ENCODE measurements around the gene PHLDA3. TPM values are rescaled to one million over a fixed set of nuclear protein-coding genes. Genes with fewer than 3 reads are reported as not detected.

Gene PHLDA3
- total RNA-seq, 1 experiment from 2014 or later, result 10.5 TPM

GRCh38 chr1:201497935-201498509 is 29.0 kb upstream of the PHLDA3 start:
- intact Hi-C loops (cut with micrococcal nuclease; ENCODE audit: unreplicated experiment), result no loop called here
- TF ChIP-seq CTCF (IDR thresholded peaks at IDR 0.05; ENCODE audit: insufficient read depth in 1 of 2, low read depth in 1 of 2, low read length in 1 of 2, severe bottlenecking in 1 of 2, unreplicated experiment in 1 of 2), result no peak

GRCh38 chr1:201496296-201496690 is 27.3 kb upstream of the PHLDA3 start:
- no peak overlapping the region for H3K27ac Mint-ChIP-seq (ENCODE audit: unreplicated experiment)
- peaks cover 22% of the 10 kb centered on the region for H3K4me1 Mint-ChIP-seq (ENCODE audit: low read depth, unreplicated experiment)

More at GRCh38 chr1:201497935-201498509, 29.0 kb upstream of the PHLDA3 start:
- Histone ChIP-seq H3K36me3 (ENCODE audit: control insufficient read depth, insufficient read depth, low read length) (no peaks in the 10 kb centered on the region; the same call in 1 of the 2 replicates), H3K4me1 (peaks cover 44% of the 10 kb centered on the region), H3K9me3 (no peaks in the 10 kb centered on the region), H3K27me3 (replicated peaks; ENCODE audit: control insufficient read depth, insufficient read depth, low read length) (no peaks in the 10 kb centered on the region), H3K4me3 (ENCODE audit: low read depth, low read length) (no peak overlapping the region)
- POLR2A ChIA-PET, result no interaction called here
- BruUV-seq (replicated peaks), result no TSS peak
- CTCF ChIA-PET, result interaction anchor here (1.0 to 4.3 kb wide), 2 partner anchors 15 to 50 kb away, joined by 3 to 22 read pairs; no protein-coding TSS in a partner anchor
- Mint-ChIP-seq H3K4me1 (ENCODE audit: low read depth, unreplicated experiment) (peaks cover 22% of the 10 kb centered on the region), H3K27ac (ENCODE audit: unreplicated experiment) (no peak overlapping the region), H3K9me3 (ENCODE audit: unreplicated experiment) (no peaks in the 10 kb centered on the region), H3K27me3 (ENCODE audit: insufficient read depth, unreplicated experiment) (no peaks in the 10 kb centered on the region), H3K36me3 (ENCODE audit: insufficient read depth, unreplicated experiment) (peaks cover 34% of the 10 kb centered on the region), H3K4me3 (ENCODE audit: unreplicated experiment) (no peak overlapping the region)
- no peak for DNase-seq

More at GRCh38 chr1:201496296-201496690, 27.3 kb upstream of the PHLDA3 start:
- Mint-ChIP-seq H3K4me3 (ENCODE audit: unreplicated experiment) (no peak overlapping the region), H3K27me3 (ENCODE audit: insufficient read depth, unreplicated experiment) (no peaks in the 10 kb centered on the region), H3K9me3 (ENCODE audit: unreplicated experiment) (no peaks in the 10 kb centered on the region), H3K36me3 (ENCODE audit: insufficient read depth, unreplicated experiment) (peaks cover 39% of the 10 kb centered on the region)
- ChIA-PET POLR2A (no interaction called here), CTCF (interaction anchor here (1.4 to 2.7 kb wide), 3 partner anchors 15 to 48 kb away, joined by 5 to 13 read pairs (median 13); no protein-coding TSS in a partner anchor)
- TF ChIP-seq CTCF (IDR thresholded peaks at IDR 0.05; ENCODE audit: insufficient read depth in 1 of 2, low read depth in 1 of 2, low read length in 1 of 2, severe bottlenecking in 1 of 2, unreplicated experiment in 1 of 2), result no peak
- no peaks in the 10 kb centered on the region for H3K9me3 ChIP-seq
- intact Hi-C loops (cut with micrococcal nuclease; ENCODE audit: unreplicated experiment), result no loop called here
- DNase-seq, result no peak
- BruUV-seq (replicated peaks), result no TSS peak
- H3K36me3 ChIP-seq (ENCODE audit: control insufficient read depth, insufficient read depth, low read length), result no peaks in the 10 kb centered on the region; the same call in 1 of the 2 replicates
- H3K27me3 ChIP-seq (replicated peaks; ENCODE audit: control insufficient read depth, insufficient read depth, low read length), result no peaks in the 10 kb centered on the region
- H3K4me3 ChIP-seq (ENCODE audit: low read depth, low read length), result no peak overlapping the region
- peaks cover 27% of the 10 kb centered on the region for H3K4me1 ChIP-seq
